GM12878 (cell line): ENCODE data around the gene NR2F6. TPM values are rescaled to one million over a fixed set of nuclear protein-coding genes. Genes with fewer than 3 reads are reported as not detected.
A peak's percentile ranks its signal among the peaks of the same experiment; 100 is the strongest.

Source experiments
- BCL3 ChIP-seq: IDR thresholded peaks from 2 replicates; pipeline ENCODE4 v1.6.1; 2011; ENCODE audit warnings: borderline replicate concordance, low read depth, mild to moderate bottlenecking, moderate library complexity, low read length; ENCODE audit not compliant: insufficient read depth, poor library complexity, severe bottlenecking
- BHLHE40 ChIP-seq, 2 experiments: fragments of 450-650 bp in 1 of 2; IDR thresholded peaks; 2 replicates each; pipeline ENCODE4 v1.6.1; 2011 to 2017; ENCODE audit warnings: low read depth in 2 of 2, borderline replicate concordance in 1 of 2, improper control_type of control experiment in 1 of 2, low read length in 1 of 2, mild to moderate bottlenecking in 1 of 2
- BMI1 ChIP-seq: fragments of 450-650 bp; IDR thresholded peaks from 2 replicates; pipeline ENCODE4 v1.6.1; 2016; ENCODE audit warnings: mild to moderate bottlenecking, moderate library complexity, borderline replicate concordance
- CHD2 ChIP-seq: IDR thresholded peaks from 2 replicates; pipeline ENCODE4 v1.6.1; 2011; ENCODE audit warnings: low read depth, low read length, improper control_type of control experiment, borderline replicate concordance
- EGR1 ChIP-seq, 2 experiments: IDR thresholded peaks; 1 replicate in 1 of 2; 2 replicates in 1 of 2; pipeline ENCODE4 v1.6.1; 2011 to 2012; ENCODE audit warnings: low read depth in 2 of 2, low read length in 2 of 2, borderline replicate concordance in 1 of 2, mild to moderate bottlenecking in 1 of 2, moderate library complexity in 1 of 2
- EZH2 ChIP-seq: IDR thresholded peaks from 2 replicates; pipeline ENCODE4 v1.6.1; 2012; ENCODE audit warnings: low read depth, mild to moderate bottlenecking, control low read depth, inconsistent platforms, low read length, borderline replicate concordance; ENCODE audit not compliant: control insufficient read depth
- FOS ChIP-seq: IDR thresholded peaks from 3 replicates; pipeline ENCODE4 v1.6.1; 2011; ENCODE audit warnings: borderline replicate concordance; ENCODE audit not compliant: insufficient read length; ENCODE audit errors: extremely low read depth
- GATAD2B ChIP-seq: fragments of 450-650 bp; conservative IDR thresholded peaks from 2 replicates; pipeline ENCODE4 v1.6.1; 2017; ENCODE audit warnings: low read depth, mild to moderate bottlenecking, moderate library complexity
- HDGF ChIP-seq: fragments of 450-650 bp; IDR thresholded peaks from 2 replicates; pipeline ENCODE4 v1.6.1; 2016; ENCODE audit warnings: antibody characterized with exemption
- JUND ChIP-seq: IDR thresholded peaks from 2 replicates; pipeline ENCODE4 v1.6.1; 2012; ENCODE audit warnings: low read depth, mild to moderate bottlenecking, low read length, improper control_type of control experiment, moderate library complexity
- NBN ChIP-seq: fragments of 450-650 bp; IDR thresholded peaks from 2 replicates; pipeline ENCODE4 v1.6.1; 2016
- POLR2A ChIP-seq: IDR thresholded peaks from 2 replicates; pipeline ENCODE4 v1.6.1; 2011; ENCODE audit warnings: low read depth, mild to moderate bottlenecking, low read length
- POU2F2 ChIP-seq: IDR thresholded peaks from 3 replicates; pipeline ENCODE4 v1.6.1; 2011; ENCODE audit warnings: low read depth, mild to moderate bottlenecking, low read length, borderline replicate concordance
- RAD21 ChIP-seq: IDR thresholded peaks from 2 replicates; pipeline ENCODE4 v1.6.1; 2011; ENCODE audit warnings: mild to moderate bottlenecking, low read depth, low read length, moderate library complexity; ENCODE audit not compliant: insufficient read depth
- RAD51 ChIP-seq: fragments of 450-650 bp; IDR thresholded peaks from 2 replicates; pipeline ENCODE4 v1.6.1; 2016; ENCODE audit warnings: moderate library complexity, mild to moderate bottlenecking, inconsistent platforms
- RB1 ChIP-seq: fragments of 450-650 bp; formaldehyde crosslinking; IDR thresholded peaks from 2 replicates; pipeline ENCODE4 v1.6.1; 2017; ENCODE audit warnings: mild to moderate bottlenecking, borderline replicate concordance
- RBBP5 ChIP-seq: fragments of 200-600 bp; sonication (generic); conservative IDR thresholded peaks from 2 replicates; pipeline ENCODE4 v1.6.1; 2016
- RCOR1 ChIP-seq: conservative IDR thresholded peaks from 2 replicates; pipeline ENCODE4 v1.6.1; 2012; ENCODE audit warnings: low read depth, low read length, improper control_type of control experiment
- SMAD1 ChIP-seq: fragments of 450-650 bp; IDR thresholded peaks from 2 replicates; pipeline ENCODE4 v1.6.1; 2018; ENCODE audit warnings: mild to moderate bottlenecking, low read depth; ENCODE audit not compliant: partially characterized antibody
- SPI1 ChIP-seq: IDR thresholded peaks from 2 replicates; pipeline ENCODE4 v1.6.1; 2011; ENCODE audit warnings: low read depth, mild to moderate bottlenecking, low read length, moderate library complexity, borderline replicate concordance; ENCODE audit not compliant: insufficient read depth
- ZNF274 ChIP-seq: IDR thresholded peaks from one replicate; pipeline ENCODE4 v1.8.0; 2011; ENCODE audit not compliant: insufficient read length, insufficient read depth
- ZZZ3 ChIP-seq: IDR thresholded peaks from 2 replicates; pipeline ENCODE4 v1.6.1; 2011; ENCODE audit warnings: low read depth; ENCODE audit not compliant: control insufficient read depth, insufficient read length
- polyA plus RNA-seq, 11 experiments: library from polyadenylated mRNA; depleted of rRNA in 4 of 11; unstranded in 6 of 11; stranded (reverse) in 5 of 11; fragments of >200 nt; fragmentation: Nextera tagmentation in 4 of 11; fragmentation: Illumina TruSeq in 1 of 11; extraction: Ambion mirVana in 4 of 11; extraction: Trizol in 1 of 11; gene quantifications; 1 replicate in 1 of 11; 2 replicates in 10 of 11; pipeline versions ENCODE4 v1.2.1 to v1.2.3, GENCODE V29; 2011 to 2016; ENCODE audit warnings: inconsistent platforms in 2 of 11, missing spikeins in 2 of 11, low read depth in 1 of 11
- total RNA-seq, 4 experiments: library from RNA; depleted of rRNA in 3 of 4; stranded (reverse); fragments of >200 nt in 3 of 4; fragmentation: Illumina TruSeq in 1 of 4; extraction: Trizol in 1 of 4; gene quantifications; 2 replicates each; pipeline versions ENCODE4 v1.2.1 to v1.2.3, GENCODE V29; 2013 to 2021
- TF ChIP-seq, protein P1 (sequence below): fragments of 150-350 bp; IDR thresholded peaks from 2 replicates; pipeline ENCODE4 v1.6.1; 2016; ENCODE audit warnings: low read depth, low read length
- TF ChIP-seq, protein P2 (sequence below), 3 experiments: IDR thresholded peaks in 2 of 3; conservative IDR thresholded peaks in 1 of 3; 2 replicates each; pipeline ENCODE4 v1.5.1; 2011; ENCODE audit warnings: low read depth in 3 of 3, low read length in 3 of 3, mild to moderate bottlenecking in 3 of 3, control low read depth in 2 of 3, moderate library complexity in 2 of 3, inconsistent platforms in 1 of 3, mixed read lengths in 1 of 3; ENCODE audit not compliant: control insufficient read depth in 2 of 3, insufficient read depth in 1 of 3; ENCODE audit errors: extremely low read depth in 1 of 3

NR2F6 gene
- total and polyA plus RNA-seq, 10 of the 15 experiments (the other 5 are each of a cell fraction or from before 2014, with no cell fraction given): 0.18 to 15.5 (median 6.1) TPM

- 0 out of 4 replicates have a peak, but pooled peaks of 1 of the 2 experiments have one; percentile 6 for TF ChIP-seq BHLHE40 (IDR thresholded peaks at IDR 0.05; ENCODE audit: borderline replicate concordance in 1 of 2, low read depth in 2 of 2, low read length in 1 of 2)
- no peak for TF ChIP-seq CHD2
- no peak for TF ChIP-seq RBBP5
- no peak for TF ChIP-seq EZH2
- TF ChIP-seq SMAD1: no peak
- TF ChIP-seq, protein P1, sequence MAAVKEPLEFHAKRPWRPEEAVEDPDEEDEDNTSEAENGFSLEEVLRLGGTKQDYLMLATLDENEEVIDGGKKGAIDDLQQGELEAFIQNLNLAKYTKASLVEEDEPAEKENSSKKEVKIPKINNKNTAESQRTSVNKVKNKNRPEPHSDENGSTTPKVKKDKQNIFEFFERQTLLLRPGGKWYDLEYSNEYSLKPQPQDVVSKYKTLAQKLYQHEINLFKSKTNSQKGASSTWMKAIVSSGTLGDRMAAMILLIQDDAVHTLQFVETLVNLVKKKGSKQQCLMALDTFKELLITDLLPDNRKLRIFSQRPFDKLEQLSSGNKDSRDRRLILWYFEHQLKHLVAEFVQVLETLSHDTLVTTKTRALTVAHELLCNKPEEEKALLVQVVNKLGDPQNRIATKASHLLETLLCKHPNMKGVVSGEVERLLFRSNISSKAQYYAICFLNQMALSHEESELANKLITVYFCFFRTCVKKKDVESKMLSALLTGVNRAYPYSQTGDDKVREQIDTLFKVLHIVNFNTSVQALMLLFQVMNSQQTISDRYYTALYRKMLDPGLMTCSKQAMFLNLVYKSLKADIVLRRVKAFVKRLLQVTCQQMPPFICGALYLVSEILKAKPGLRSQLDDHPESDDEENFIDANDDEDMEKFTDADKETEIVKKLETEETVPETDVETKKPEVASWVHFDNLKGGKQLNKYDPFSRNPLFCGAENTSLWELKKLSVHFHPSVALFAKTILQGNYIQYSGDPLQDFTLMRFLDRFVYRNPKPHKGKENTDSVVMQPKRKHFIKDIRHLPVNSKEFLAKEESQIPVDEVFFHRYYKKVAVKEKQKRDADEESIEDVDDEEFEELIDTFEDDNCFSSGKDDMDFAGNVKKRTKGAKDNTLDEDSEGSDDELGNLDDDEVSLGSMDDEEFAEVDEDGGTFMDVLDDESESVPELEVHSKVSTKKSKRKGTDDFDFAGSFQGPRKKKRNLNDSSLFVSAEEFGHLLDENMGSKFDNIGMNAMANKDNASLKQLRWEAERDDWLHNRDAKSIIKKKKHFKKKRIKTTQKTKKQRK: no peak
- no peak for TF ChIP-seq BCL3
- no peak for TF ChIP-seq ZNF274
- no peak for TF ChIP-seq ZZZ3
- peak; percentile 30; the same call in 1 of the 2 replicates for TF ChIP-seq HDGF
- no peak for TF ChIP-seq BMI1
- TF ChIP-seq POU2F2: 0 out of 3 replicates have a peak, but pooled peaks have one; percentile 6
- TF ChIP-seq RCOR1: no peak
- TF ChIP-seq POLR2A: peak; percentile 82
- no peak for TF ChIP-seq JUND
- peak; percentile 48; the same call in 1 of the 2 replicates for TF ChIP-seq NBN
- peak; percentile 94 for TF ChIP-seq RAD21
- TF ChIP-seq GATAD2B: peak; percentile 36; the same call in 1 of the 2 replicates
- no peak for TF ChIP-seq RB1
- TF ChIP-seq, protein P2, sequence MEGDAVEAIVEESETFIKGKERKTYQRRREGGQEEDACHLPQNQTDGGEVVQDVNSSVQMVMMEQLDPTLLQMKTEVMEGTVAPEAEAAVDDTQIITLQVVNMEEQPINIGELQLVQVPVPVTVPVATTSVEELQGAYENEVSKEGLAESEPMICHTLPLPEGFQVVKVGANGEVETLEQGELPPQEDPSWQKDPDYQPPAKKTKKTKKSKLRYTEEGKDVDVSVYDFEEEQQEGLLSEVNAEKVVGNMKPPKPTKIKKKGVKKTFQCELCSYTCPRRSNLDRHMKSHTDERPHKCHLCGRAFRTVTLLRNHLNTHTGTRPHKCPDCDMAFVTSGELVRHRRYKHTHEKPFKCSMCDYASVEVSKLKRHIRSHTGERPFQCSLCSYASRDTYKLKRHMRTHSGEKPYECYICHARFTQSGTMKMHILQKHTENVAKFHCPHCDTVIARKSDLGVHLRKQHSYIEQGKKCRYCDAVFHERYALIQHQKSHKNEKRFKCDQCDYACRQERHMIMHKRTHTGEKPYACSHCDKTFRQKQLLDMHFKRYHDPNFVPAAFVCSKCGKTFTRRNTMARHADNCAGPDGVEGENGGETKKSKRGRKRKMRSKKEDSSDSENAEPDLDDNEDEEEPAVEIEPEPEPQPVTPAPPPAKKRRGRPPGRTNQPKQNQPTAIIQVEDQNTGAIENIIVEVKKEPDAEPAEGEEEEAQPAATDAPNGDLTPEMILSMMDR (IDR thresholded peaks at IDR 0.05 in 2 of 3, conservative IDR thresholded peaks at IDR 0.05 in 1 of 3; ENCODE audit: control insufficient read depth in 2 of 3, extremely low read depth in 1 of 3, insufficient read depth in 1 of 3, low read depth in 3 of 3, low read length in 3 of 3): peak; percentile 84 to 95 (median 85)
- TF ChIP-seq SPI1: no peak
- TF ChIP-seq FOS: no peak
- no peak for TF ChIP-seq RAD51
- no peak for TF ChIP-seq EGR1 (IDR thresholded peaks at IDR 0.05; ENCODE audit: borderline replicate concordance in 1 of 2, low read depth in 2 of 2, low read length in 2 of 2)
Measured at GRCh38 chr19:17292301-17293074, 46.8 kb upstream of the NR2F6 start (continued).
